NCI-H2196 treated with DMSO at 0.1 percent for 48 hours (cell line): ENCODE measurements around the gene PTGR3.
A peak's percentile ranks its signal among the peaks of the same experiment; 100 is the strongest.

Source experiments
- DNase-seq: peaks from one replicate; lab custom pipeline; 2025; ENCODE audit not compliant: unreplicated experiment; lab: John Stamatoyannopoulos, UW

Gene PTGR3, protein sequence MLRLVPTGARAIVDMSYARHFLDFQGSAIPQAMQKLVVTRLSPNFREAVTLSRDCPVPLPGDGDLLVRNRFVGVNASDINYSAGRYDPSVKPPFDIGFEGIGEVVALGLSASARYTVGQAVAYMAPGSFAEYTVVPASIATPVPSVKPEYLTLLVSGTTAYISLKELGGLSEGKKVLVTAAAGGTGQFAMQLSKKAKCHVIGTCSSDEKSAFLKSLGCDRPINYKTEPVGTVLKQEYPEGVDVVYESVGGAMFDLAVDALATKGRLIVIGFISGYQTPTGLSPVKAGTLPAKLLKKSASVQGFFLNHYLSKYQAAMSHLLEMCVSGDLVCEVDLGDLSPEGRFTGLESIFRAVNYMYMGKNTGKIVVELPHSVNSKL

GRCh38 chr18:75209129-75209950, at the start of gene PTGR3:
TSS of gene PTGR3 (minus strand) at chr18:75209139. CDS start at chr18:75209058, 81 bp downstream.
- DNase-seq: peak; percentile 62

DNA sequence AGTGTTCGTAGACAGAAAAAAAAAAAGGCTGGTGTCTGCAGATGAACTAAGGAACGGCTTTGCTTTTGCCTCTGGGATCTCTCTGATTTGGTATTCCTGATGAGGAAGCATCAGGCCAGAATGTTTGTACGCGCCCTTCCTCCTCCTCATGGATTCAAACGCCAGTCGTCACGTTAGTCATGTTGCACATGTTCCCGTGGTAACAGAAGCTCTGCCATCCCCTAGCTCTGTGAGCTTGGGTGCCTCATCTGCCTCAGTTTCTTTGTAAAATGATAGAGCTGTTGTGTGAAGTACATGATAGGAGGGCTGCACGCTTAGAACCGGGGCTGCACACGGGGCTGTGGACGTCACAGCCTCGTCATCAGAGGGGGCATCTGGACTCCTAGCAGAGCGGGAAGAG, 48.7 kb upstream of the PTGR3 start:
- no peak for DNase-seq

- no peak for DNase-seq
These were observed 47.4 kb upstream of the PTGR3 start for GRCh38 chr18:75256376-75256775.

- no peak for DNase-seq
These were observed 46.2 kb upstream of the PTGR3 start for GRCh38 chr18:75255094-75255493.

DNA sequence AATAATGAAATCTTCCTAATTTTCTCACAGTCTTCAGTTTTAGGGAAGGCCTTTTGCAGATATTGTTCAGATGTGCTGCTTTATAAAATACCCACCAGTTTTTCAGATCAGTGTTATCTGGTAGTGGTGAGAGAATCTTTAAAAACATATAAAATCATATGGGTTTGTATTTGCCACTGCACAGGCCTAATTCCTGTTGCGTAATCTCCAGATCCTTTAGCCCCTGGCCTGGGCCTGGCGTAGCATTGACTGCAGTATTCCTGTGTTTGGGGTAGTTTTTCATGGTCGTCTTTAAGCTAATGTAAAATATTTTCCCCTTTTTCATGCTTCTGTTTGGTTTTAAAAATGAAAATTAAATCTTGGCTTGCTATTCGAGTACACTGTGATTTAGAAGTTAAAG, 44.8 kb upstream of the PTGR3 start:
- no peak for DNase-seq

- DNase-seq: no peak
These were observed 44.1 kb upstream of the PTGR3 start for GRCh38 chr18:75253043-75253442.

DNA sequence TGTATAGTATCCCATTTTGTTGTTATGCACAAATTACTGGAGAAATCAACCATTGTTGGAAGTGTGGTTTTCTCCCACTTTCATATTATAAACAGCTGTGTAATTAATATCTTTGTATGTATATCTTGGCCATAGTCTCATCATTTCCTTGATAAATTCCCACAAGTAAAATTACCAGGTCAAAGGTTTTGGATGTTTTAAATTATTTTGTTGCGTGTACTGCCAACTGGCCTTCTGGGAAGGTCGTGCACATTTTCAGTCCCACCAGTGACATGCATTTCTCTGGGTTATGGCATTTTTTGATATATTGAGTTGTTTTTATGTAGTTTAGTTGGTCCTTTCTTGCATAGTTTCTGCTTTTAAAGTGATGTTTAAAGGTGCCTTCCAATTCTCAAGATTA, 43.2 kb upstream of the PTGR3 start:
- no peak for DNase-seq

DNA sequence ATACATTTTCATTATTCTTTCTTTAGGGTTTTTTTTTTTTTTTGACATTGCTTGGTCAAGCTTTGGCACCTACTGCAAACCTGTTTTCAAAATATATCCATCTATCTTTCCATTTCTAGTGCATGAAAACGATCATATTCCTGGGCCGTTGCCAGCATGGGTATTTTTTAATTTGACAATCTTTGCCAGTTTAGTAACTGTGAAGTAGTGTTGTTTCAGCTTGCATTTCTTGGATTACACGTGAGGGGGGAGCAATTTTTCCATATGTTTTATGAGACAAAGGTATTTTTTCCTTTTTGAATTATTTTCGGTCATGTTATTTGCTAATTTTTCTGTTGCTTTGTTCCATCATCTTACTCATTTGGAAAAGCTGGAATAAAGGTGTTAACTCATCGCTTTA, 42.5 kb upstream of the PTGR3 start:
- DNase-seq: no peak

- no peak for DNase-seq
These were observed 41.5 kb upstream of the PTGR3 start for GRCh38 chr18:75250471-75250821.

- DNase-seq: no peak
These were observed 40.9 kb upstream of the PTGR3 start for GRCh38 chr18:75249672-75250470.

DNA sequence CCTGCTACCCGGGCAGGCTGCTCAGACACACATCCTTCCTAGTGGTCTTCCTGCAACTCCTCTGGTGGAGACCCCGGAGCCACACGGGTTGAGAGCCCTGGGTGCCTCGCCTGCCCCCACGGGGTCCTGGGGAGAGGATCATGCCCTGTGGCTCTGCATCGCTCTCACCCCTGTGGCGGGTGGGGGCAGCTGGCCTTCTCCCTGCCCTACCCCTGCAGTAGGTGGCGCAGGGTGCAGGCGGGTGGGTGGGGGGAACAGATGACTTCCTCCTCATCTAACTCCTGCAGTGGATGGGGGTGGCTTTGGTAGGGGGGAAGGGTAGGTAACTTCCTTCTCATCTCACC, 40.2 kb upstream of the PTGR3 start:
- no peak for DNase-seq

DNA sequence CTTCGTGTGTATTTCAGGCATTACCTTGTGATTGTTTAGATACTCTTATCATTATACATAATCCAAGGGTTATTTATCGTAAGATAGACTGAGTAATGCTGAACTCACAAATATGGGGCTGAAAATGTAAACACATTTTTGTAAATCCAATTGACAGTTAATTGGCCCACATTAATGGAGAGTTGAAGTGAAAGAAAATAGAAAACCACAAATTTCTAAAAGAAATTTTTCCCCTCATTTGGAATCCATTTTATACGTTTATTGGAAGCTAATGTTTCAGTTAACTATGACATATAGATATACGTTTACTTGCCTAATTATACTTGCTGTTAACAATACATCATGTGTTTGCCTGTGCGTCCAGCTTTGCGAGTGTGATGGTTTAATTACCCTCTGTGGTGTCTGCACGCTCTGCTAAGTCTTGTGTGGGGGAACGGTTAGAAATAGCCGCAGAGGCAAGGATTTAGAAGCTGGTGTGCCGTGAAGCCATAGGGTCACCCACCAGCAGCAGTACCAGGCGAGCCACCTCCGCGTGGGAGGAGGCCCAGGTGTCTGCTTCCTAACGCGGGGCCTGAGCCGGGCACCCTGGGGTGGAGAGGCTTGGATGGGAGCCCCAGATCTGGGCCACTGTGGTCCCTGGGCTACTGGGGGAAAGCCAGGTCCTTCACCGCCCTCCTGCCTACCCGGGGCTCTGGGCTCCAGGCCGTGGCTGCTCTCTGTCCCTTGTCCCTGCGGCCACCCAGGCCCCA, 39.7 kb upstream of the PTGR3 start:
- no peak for DNase-seq

GRCh38 chr18:75247611-75248421, 38.9 kb upstream of the PTGR3 start:
- DNase-seq: no peak

GRCh38 chr18:75246721-75247610, 38.0 kb upstream of the PTGR3 start:
- DNase-seq: no peak

DNA sequence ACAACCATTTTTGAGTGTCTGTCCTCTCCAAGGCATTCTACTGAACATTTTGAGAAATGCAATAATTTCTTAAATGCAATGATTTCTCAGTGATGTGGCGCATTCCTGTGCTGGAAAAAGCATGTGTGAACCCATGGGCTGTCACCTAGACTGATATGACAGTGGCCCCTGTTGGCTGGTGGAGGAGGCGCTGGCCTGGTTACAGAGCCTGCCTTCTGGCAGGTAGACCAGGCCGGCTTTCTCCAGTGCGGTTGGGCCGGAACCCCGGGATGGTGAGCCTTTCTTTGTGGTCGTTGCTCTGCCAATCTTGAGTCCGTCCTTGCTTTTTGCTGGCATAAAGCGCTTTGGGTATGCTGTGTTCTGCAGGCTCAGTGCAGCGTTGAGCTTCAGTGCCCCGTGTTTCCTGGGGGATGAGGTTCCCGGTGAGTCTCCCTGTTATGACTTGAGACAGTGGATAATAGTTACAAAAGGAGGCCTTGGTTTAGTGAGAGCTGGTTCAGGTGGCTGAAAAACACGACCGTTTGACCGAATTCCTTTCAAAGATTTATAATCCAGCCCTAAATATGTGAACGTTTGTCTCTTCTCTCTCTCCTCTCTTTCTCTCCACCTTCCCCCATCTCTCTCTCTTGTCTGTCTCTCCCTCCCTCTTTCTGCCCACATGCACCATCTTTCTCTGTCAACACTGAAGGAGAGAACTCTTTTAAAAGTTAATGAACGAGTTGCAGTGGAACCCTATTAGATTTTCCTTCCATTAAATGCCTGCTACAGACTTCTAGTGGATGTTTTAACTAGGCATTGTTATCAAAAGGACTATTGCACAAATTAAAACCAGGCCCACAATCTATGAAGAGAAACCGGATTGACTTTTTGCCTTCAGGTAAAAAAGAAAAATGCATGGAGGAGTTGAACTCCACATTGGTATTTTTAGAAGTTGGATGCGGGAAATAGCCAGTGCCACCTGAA, 35.7 kb upstream of the PTGR3 start:
- DNase-seq: no peak

DNA sequence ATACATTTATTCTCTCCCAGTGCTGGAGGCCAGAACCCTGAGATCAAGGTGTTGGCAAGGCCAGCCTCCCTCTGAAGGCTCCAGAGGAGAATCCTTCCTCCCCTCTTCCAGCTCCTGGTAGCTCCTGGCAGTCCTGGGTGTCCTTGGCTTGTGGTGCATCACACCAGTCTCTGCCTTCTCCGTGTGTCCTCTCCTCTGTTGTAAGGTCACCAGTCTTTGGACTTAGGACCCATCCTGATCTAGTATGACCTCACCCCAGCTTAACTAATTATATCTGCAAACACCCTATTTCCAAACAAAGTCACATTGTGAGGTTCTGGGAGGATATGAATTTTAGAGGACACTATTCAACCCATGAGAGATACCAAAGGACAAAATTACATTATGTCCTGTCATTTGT, 32.8 kb upstream of the PTGR3 start:
- no peak for DNase-seq

GRCh38 chr18:75240433-75240832, 31.5 kb upstream of the PTGR3 start:
- no peak for DNase-seq

DNA sequence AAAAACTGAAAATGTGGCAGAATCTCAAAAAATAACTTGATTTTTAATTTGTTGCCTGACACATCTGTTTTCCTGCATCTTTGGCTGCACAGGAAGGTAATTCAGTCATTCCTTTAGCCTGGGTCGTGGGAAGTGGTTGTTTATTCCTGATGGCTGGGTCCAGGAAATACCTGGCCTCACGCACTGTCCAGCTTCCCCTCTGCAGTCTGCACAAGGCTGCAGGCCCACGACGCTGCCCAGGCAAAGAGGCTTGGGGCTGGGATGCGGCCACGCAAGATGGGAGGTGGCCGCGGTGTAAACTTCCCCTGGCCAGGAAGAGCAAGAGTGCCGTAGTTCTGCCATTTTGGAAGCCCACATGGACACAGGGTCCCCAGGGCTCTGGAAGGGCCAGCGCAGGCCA, 29.8 kb upstream of the PTGR3 start:
- DNase-seq: no peak
